A549 (cell line): ENCODE data around the gene PREPL. TPM values are rescaled to one million over a fixed set of nuclear protein-coding genes. Genes with fewer than 3 reads are reported as not detected.

Experiments
- ATAC-seq, 2 experiments: fragments of 200-7000 bp in 1 of 2; fragments of >200 bp in 1 of 2; cut with Nextera tagmentation in 1 of 2; cut with Tn5 transposase in 1 of 2; 3 replicates each; pipeline versions ENCODE4 v1.8.0 to v1.9.1; 2018 to 2020; ENCODE audit warnings: mild to moderate bottlenecking in 1 of 2, moderate library complexity in 1 of 2
- CTCF ChIA-PET: fragments of 300-600 bp; sonication (Branson Sonifier 250); formaldehyde crosslinking; extraction: SDS; loops from one replicate; lab custom pipeline; 2021; ENCODE audit warnings: antibody characterized with exemption, inconsistent platforms; lab: Yijun Ruan, JAX
- POLR2A ChIA-PET: fragments of 350-600 bp; formaldehyde crosslinking; extraction: SDS; loops from one replicate; lab custom pipeline; 2021; ENCODE audit warnings: antibody characterized with exemption, inconsistent platforms; lab: Yijun Ruan, JAX
- DNase-seq, 2 experiments: peaks; one replicate each; pipeline versions ENCODE4 v3.0.0 to v3.0.0-alpha.2; 2011 to 2016; ENCODE audit warnings: low read depth in 1 of 2, low spot score in 1 of 2
- FAIRE-seq: peaks from 2 replicates; lab custom pipeline; 2011; peaks lifted over from hg19 to GRCh38; lab: Jason Lieb, UNC
- H3K27ac ChIP-seq, 2 experiments: fragments of >200 bp; sonication (Bioruptor Twin); formaldehyde crosslinking; 3 replicates each; pipeline ENCODE4 v1.5.1; 2016 to 2017
- H3K4me1 ChIP-seq: fragments of >200 bp; sonication (Bioruptor Twin); formaldehyde crosslinking; 3 replicates; pipeline ENCODE4 v1.6.1; 2016
- H3K4me2 ChIP-seq: fragments of >200 bp; sonication (Bioruptor Twin); formaldehyde crosslinking; 3 replicates; pipeline ENCODE4 v1.6.1; 2016
- H3K4me3 ChIP-seq: fragments of >200 bp; sonication (Bioruptor Twin); formaldehyde crosslinking; 3 replicates; pipeline ENCODE4 v1.5.1; 2016
- H3K9me3 ChIP-seq: fragments of >200 bp; sonication (Bioruptor Twin); formaldehyde crosslinking; 3 replicates; pipeline ENCODE4 v1.6.1; 2016
- CEBPB ChIP-seq, 2 experiments: fragments of >200 bp in 1 of 2; sonication (Bioruptor Twin) in 1 of 2; formaldehyde crosslinking in 1 of 2; IDR thresholded peaks; 2 replicates each; pipeline ENCODE4 v1.6.1; 2012 to 2016
- ESRRA ChIP-seq: fragments of 150-350 bp; IDR thresholded peaks from 2 replicates; pipeline ENCODE4 v1.6.1; 2014; ENCODE audit warnings: mild to moderate bottlenecking, low read length, borderline replicate concordance
- HDAC2 ChIP-seq: fragments of 200-600 bp; sonication (generic); IDR thresholded peaks from 2 replicates; pipeline ENCODE4 v1.6.1; 2016
- HES2 ChIP-seq: fragments of >200 bp; sonication (Bioruptor Twin); formaldehyde crosslinking; IDR thresholded peaks from 2 replicates; pipeline ENCODE4 v1.6.1; 2016
- HOXA7 ChIP-seq: fragments of 250-450 bp; sonication (Bioruptor Pico); IDR thresholded peaks from 2 replicates; pipeline ENCODE4 v1.5.0; 2020; ENCODE audit warnings: mild to moderate bottlenecking, moderate library complexity
- HOXB13 ChIP-seq: fragments of 250-450 bp; sonication (Bioruptor Pico); IDR thresholded peaks from 2 replicates; pipeline ENCODE4 v1.5.0; 2020; ENCODE audit warnings: low read depth, mild to moderate bottlenecking, moderate library complexity
- JUN ChIP-seq, 2 experiments: fragments of >200 bp; sonication (Bioruptor Twin); formaldehyde crosslinking; IDR thresholded peaks; 2 replicates in 1 of 2; 3 replicates in 1 of 2; pipeline ENCODE4 v1.6.1; 2016 to 2017
- MAFK ChIP-seq: fragments of 450-650 bp; IDR thresholded peaks from 2 replicates; pipeline ENCODE4 v1.6.1; 2014; ENCODE audit not compliant: partially characterized antibody
- MAX ChIP-seq: IDR thresholded peaks from 2 replicates; pipeline ENCODE4 v1.6.1; 2012
- PBX3 ChIP-seq: IDR thresholded peaks from 2 replicates; pipeline ENCODE4 v1.6.1; 2012
- PHF8 ChIP-seq: fragments of 200-600 bp; sonication (generic); IDR thresholded peaks from 2 replicates; pipeline ENCODE4 v1.6.1; 2016; ENCODE audit warnings: low read depth, mild to moderate bottlenecking, antibody characterized with exemption, moderate library complexity, borderline replicate concordance
- REST ChIP-seq: fragments of 200-600 bp; sonication (generic); IDR thresholded peaks from 2 replicates; pipeline ENCODE4 v1.6.1; 2016; ENCODE audit warnings: antibody characterized with exemption, mild to moderate bottlenecking, moderate library complexity
- RNF2 ChIP-seq: fragments of 200-600 bp; sonication (generic); IDR thresholded peaks from 2 replicates; pipeline ENCODE4 v1.6.1; 2016; ENCODE audit warnings: low read depth, mild to moderate bottlenecking, antibody characterized with exemption, moderate library complexity, borderline replicate concordance
- SMC3 ChIP-seq: fragments of >200 bp; sonication (Bioruptor Twin); formaldehyde crosslinking; IDR thresholded peaks from 3 replicates; pipeline ENCODE4 v1.6.1; 2018; ENCODE audit warnings: inconsistent platforms
- SREBF2 ChIP-seq: fragments of 450-650 bp; IDR thresholded peaks from 2 replicates; pipeline ENCODE4 v1.6.1; 2014; ENCODE audit warnings: mild to moderate bottlenecking, moderate library complexity
- TFCP2L1 ChIP-seq: fragments of 250-450 bp; sonication (Bioruptor Pico); IDR thresholded peaks from 2 replicates; pipeline ENCODE4 v1.5.0; 2021; ENCODE audit warnings: mild to moderate bottlenecking
- TP53 ChIP-seq: fragments of 250-450 bp; sonication (Bioruptor Pico); IDR thresholded peaks from 2 replicates; pipeline ENCODE4 v1.5.0; 2021; ENCODE audit warnings: mild to moderate bottlenecking, moderate library complexity
- ZC3H11A ChIP-seq: fragments of 450-650 bp; IDR thresholded peaks from 2 replicates; pipeline ENCODE4 v1.6.1; 2014; ENCODE audit warnings: antibody characterized with exemption, mild to moderate bottlenecking
- ZNF302 ChIP-seq: fragments of 250-450 bp; sonication (Bioruptor Pico); IDR thresholded peaks from 2 replicates; pipeline ENCODE4 v1.9.0; 2021; ENCODE audit warnings: inconsistent platforms, mild to moderate bottlenecking, moderate library complexity
- WGBS: methylation state at CpG from one replicate; pipeline ENCODE4 v1.1.6; 2017; ENCODE audit errors: missing lambda C conversion rate; 5-methylcytosine and 5-hydroxymethylcytosine counted together
- polyA plus RNA-seq, 4 experiments: library from polyadenylated mRNA; depleted of rRNA in 3 of 4; stranded (reverse); fragments of >200 nt; fragmentation: RNase III in 1 of 4; extraction: RNeasy Plus Mini Kit Qiagen cat#74134 plus additional on column Dnase treatment in 1 of 4; gene quantifications; 2 replicates in 3 of 4; 3 replicates in 1 of 4; pipeline ENCODE4 v1.2.3, GENCODE V29; 2011 to 2017
- TF ChIP-seq, protein P1 (sequence below): fragments of >200 bp; sonication (Bioruptor Twin); formaldehyde crosslinking; IDR thresholded peaks from 3 replicates; pipeline ENCODE4 v1.6.1; 2016
- TF ChIP-seq, protein P2 (sequence below): fragments of 150-350 bp; IDR thresholded peaks from 2 replicates; pipeline ENCODE4 v1.6.1; 2014; ENCODE audit warnings: low read depth, mild to moderate bottlenecking, low read length

The PREPL gene
- polyA plus RNA-seq, 2 of the 4 experiments (the other 2 are of a cell fraction) = 28.7 to 92.7 TPM

GRCh38 chr2:44275927-44276303, 85.4 kb downstream of the PREPL start (continued):
- TF ChIP-seq PHF8 (no peak), MAX (no peak), ZNF302 (CRISPR knock-in tag) (no peak), SMC3 (no peak), HES2 (no peak), CEBPB (IDR thresholded peaks at IDR 0.05) (peak in 1 of 2 experiments; percentile 27; a peak in 1 of 4 replicates)
- TF ChIP-seq, protein P1, sequence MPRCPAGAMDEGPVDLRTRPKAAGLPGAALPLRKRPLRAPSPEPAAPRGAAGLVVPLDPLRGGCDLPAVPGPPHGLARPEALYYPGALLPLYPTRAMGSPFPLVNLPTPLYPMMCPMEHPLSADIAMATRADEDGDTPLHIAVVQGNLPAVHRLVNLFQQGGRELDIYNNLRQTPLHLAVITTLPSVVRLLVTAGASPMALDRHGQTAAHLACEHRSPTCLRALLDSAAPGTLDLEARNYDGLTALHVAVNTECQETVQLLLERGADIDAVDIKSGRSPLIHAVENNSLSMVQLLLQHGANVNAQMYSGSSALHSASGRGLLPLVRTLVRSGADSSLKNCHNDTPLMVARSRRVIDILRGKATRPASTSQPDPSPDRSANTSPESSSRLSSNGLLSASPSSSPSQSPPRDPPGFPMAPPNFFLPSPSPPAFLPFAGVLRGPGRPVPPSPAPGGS = 0 out of 3 replicates have a peak, but pooled peaks have one; percentile 33
- TF ChIP-seq, protein P2, sequence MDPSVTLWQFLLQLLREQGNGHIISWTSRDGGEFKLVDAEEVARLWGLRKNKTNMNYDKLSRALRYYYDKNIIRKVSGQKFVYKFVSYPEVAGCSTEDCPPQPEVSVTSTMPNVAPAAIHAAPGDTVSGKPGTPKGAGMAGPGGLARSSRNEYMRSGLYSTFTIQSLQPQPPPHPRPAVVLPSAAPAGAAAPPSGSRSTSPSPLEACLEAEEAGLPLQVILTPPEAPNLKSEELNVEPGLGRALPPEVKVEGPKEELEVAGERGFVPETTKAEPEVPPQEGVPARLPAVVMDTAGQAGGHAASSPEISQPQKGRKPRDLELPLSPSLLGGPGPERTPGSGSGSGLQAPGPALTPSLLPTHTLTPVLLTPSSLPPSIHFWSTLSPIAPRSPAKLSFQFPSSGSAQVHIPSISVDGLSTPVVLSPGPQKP = no peak

DNA sequence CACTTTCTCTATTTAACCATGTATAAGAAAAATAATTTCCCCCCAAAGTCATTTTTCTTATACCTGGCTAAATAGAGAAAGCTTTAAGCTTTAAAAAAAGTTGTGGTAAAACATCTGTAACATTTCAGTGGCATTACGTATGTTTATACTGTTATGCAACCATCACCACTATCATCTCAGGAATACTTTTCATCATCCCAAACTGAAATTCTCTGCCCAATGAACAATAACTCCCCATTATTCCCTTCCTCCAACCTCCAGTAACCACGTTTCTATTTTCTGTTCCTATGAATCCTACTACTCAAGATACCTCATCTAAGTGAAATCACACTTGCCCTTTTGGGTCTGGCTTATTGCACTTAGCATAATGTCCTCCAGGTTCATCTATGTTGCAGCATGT, 87.7 kb downstream of the PREPL start:
- peaks cover 32% of the 10 kb centered on the region for H3K4me1 ChIP-seq
- ChIA-PET POLR2A (no interaction called here), CTCF (interaction anchor here (0.6 to 7.5 kb wide), 8 partner anchors 18 to 280 kb away, joined by 3 to 53 read pairs (median 4); no protein-coding TSS in a partner anchor)
- FAIRE-seq = no peak
- H3K4me2 ChIP-seq = no peak overlapping the region
- peak overlapping the region; percentile 3 to 28; a peak in 3 of 6 replicates for H3K27ac ChIP-seq
- 65% methylated on average over 2 of the region's 2 CpGs for WGBS
- no peak overlapping the region for H3K4me3 ChIP-seq
- no peak for DNase-seq
- TF ChIP-seq PBX3 (no peak), CEBPB (IDR thresholded peaks at IDR 0.05) (peak in 1 of 2 experiments; percentile 56; a peak in 1 of 4 replicates)
- TF ChIP-seq, all 56 proteins: peak for 1
- H3K9me3 ChIP-seq = no peaks in the 10 kb centered on the region
- no peak for ATAC-seq

- no peaks in the 10 kb centered on the region for H3K9me3 ChIP-seq
- H3K4me1 ChIP-seq = peaks cover 37% of the 10 kb centered on the region
- peak overlapping the region in 1 of 2 experiments; percentile 3; a peak in 2 of 6 replicates for H3K27ac ChIP-seq
- ChIA-PET CTCF (interaction anchor here (1.1 to 7.5 kb wide), 9 partner anchors 16 to 279 kb away, joined by 3 to 53 read pairs (median 4); no protein-coding TSS in a partner anchor), POLR2A (no interaction called here)
- 66% methylated on average over 3 of the region's 3 CpGs for WGBS
- TF ChIP-seq HOXB13 (CRISPR knock-in tag) (no peak), PHF8 (no peak)
- TF ChIP-seq, protein P2 = no peak
- no peak overlapping the region for H3K4me2 ChIP-seq
- FAIRE-seq (no peak), DNase-seq (no peak), ATAC-seq (no peak; a peak in 1 of 6 replicates)
- no peak overlapping the region for H3K4me3 ChIP-seq
Observed at GRCh38 chr2:44273076-44273475, 88.2 kb downstream of the PREPL start.

- H3K4me2 ChIP-seq = no peak overlapping the region
- no peaks in the 10 kb centered on the region for H3K9me3 ChIP-seq
- ATAC-seq (no peak), FAIRE-seq (no peak), DNase-seq (no peak)
- no peak overlapping the region for H3K4me3 ChIP-seq
- 92% methylated on average over 7 of the region's 7 CpGs for whole genome bisulfite sequencing
- ChIA-PET POLR2A (no interaction called here), CTCF (interaction anchor here (0.7 to 7.5 kb wide), 3 partner anchors 12 to 184 kb away, joined by 3 to 53 read pairs (median 9); no protein-coding TSS in a partner anchor)
- H3K4me1 ChIP-seq = peaks cover 37% of the 10 kb centered on the region
- H3K27ac ChIP-seq = no peak overlapping the region
- TF ChIP-seq PHF8 = no peak
- TF ChIP-seq RNF2 = no peak
- no peak for TF ChIP-seq TP53 (CRISPR knock-in tag)
- no peak for TF ChIP-seq SMC3
- no peak for TF ChIP-seq ESRRA
- no peak for TF ChIP-seq TFCP2L1
- TF ChIP-seq SREBF2 = no peak
- no peak for TF ChIP-seq HOXA7 (CRISPR knock-in tag)
- no peak for TF ChIP-seq CEBPB (IDR thresholded peaks at IDR 0.05)
- no peak for TF ChIP-seq REST
- no peak for TF ChIP-seq ZC3H11A
- no peak for TF ChIP-seq JUN (IDR thresholded peaks at IDR 0.05)
- TF ChIP-seq MAFK = no peak
- no peak for TF ChIP-seq HDAC2
Observed at GRCh38 chr2:44271296-44271695, 90.0 kb downstream of the PREPL start.
